Measurements from ENCODE around the gene MRPL24. TPM values are rescaled to one million over a fixed set of nuclear protein-coding genes. Genes with fewer than 3 reads are reported as not detected.
A peak's percentile ranks its signal among the peaks of the same experiment; 100 is the strongest.

MRPL24 gene
- total RNA-seq, 1 experiment from 2014 or later, result 85.3 TPM

- ChIA-PET POLR2A (ENCODE audit: unreplicated experiment) (interaction anchor here (0.5 to 1.2 kb wide), 8 partner anchors 13 to 38 kb away, joined by 3 to 12 read pairs (median 4); partner anchors contain the start of genes CRABP2, ISG20L2 and METTL25B), CTCF (interaction anchor here (0.5 to 6.3 kb wide), 12 partner anchors 12 to 237 kb away, joined by 3 to 109 read pairs (median 7); partner anchors contain the start of genes CRABP2, ISG20L2, METTL25B and PRCC)
- TF ChIP-seq EZH2 (IDR thresholded peaks at IDR 0.05; ENCODE audit: low read depth), result no peak
- TF ChIP-seq, protein P1, sequence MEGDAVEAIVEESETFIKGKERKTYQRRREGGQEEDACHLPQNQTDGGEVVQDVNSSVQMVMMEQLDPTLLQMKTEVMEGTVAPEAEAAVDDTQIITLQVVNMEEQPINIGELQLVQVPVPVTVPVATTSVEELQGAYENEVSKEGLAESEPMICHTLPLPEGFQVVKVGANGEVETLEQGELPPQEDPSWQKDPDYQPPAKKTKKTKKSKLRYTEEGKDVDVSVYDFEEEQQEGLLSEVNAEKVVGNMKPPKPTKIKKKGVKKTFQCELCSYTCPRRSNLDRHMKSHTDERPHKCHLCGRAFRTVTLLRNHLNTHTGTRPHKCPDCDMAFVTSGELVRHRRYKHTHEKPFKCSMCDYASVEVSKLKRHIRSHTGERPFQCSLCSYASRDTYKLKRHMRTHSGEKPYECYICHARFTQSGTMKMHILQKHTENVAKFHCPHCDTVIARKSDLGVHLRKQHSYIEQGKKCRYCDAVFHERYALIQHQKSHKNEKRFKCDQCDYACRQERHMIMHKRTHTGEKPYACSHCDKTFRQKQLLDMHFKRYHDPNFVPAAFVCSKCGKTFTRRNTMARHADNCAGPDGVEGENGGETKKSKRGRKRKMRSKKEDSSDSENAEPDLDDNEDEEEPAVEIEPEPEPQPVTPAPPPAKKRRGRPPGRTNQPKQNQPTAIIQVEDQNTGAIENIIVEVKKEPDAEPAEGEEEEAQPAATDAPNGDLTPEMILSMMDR (conservative IDR thresholded peaks at IDR 0.05), result no peak
- intact Hi-C loops (cut with micrococcal nuclease; ENCODE audit: unreplicated experiment), result loop anchor here (1.0 to 10.0 kb wide), 9 partner anchors 16 to 445 kb away; partner anchors contain the start of genes ETV3, INSRR, MEF2D and PRCC
- peaks cover 59% of the 10 kb centered on the region for H3F3A ChIP-seq (ENCODE audit: insufficient read depth, low read depth)
- DNase-seq, result no peak
- H3K27ac ChIP-seq, result peak overlapping the region; percentile 94; the same call in 1 of the 2 replicates
- H3K9me3 ChIP-seq (ENCODE audit: insufficient read depth, low read depth), result no peaks in the 10 kb centered on the region
- peak overlapping the region; percentile 95 for H3K4me2 ChIP-seq
- no peaks in the 10 kb centered on the region for H3K79me2 ChIP-seq (ENCODE audit: low read depth)
- H4K20me1 ChIP-seq (ENCODE audit: insufficient read depth), result no peaks in the 10 kb centered on the region
- H3K27me3 ChIP-seq (ENCODE audit: insufficient read depth, low read depth), result no peaks in the 10 kb centered on the region
- H3K9me2 ChIP-seq (ENCODE audit: insufficient read depth), result no peaks in the 10 kb centered on the region
- BruUV-seq (replicated peaks), result no TSS peak
- H3K36me3 ChIP-seq (ENCODE audit: low read depth), result no peaks in the 10 kb centered on the region
- peaks cover 81% of the 10 kb centered on the region for H3K4me1 ChIP-seq (replicated peaks; ENCODE audit: insufficient read depth)
- no peak overlapping the region for H3K4me3 ChIP-seq
- H2AFZ ChIP-seq, result no peak overlapping the region
Observed at GRCh38 chr1:156689953-156690674, 50.8 kb downstream of the MRPL24 start.

- ChIA-PET CTCF (interaction anchor here (0.5 to 6.3 kb wide), 14 partner anchors 12 to 237 kb away, joined by 3 to 109 read pairs (median 9); partner anchors contain the start of genes CRABP2, ISG20L2, METTL25B and PRCC), POLR2A (ENCODE audit: unreplicated experiment) (interaction anchor here (0.5 to 1.2 kb wide), 7 partner anchors 12 to 58 kb away, joined by 3 to 12 read pairs (median 4); partner anchors contain the start of genes CRABP2, ISG20L2 and METTL25B)
- H3K9me3 ChIP-seq (ENCODE audit: insufficient read depth, low read depth), result no peaks in the 10 kb centered on the region
- intact Hi-C loops (cut with micrococcal nuclease; ENCODE audit: unreplicated experiment), result loop anchor here (1.0 to 2.0 kb wide), 6 partner anchors 17 to 238 kb away; partner anchors contain the start of gene INSRR
- H2AFZ ChIP-seq, result peak overlapping the region; percentile 85
- H3K36me3 ChIP-seq (ENCODE audit: low read depth), result no peaks in the 10 kb centered on the region
- peaks cover 58% of the 10 kb centered on the region for H3F3A ChIP-seq (ENCODE audit: insufficient read depth, low read depth)
- no peaks in the 10 kb centered on the region for H3K27me3 ChIP-seq (ENCODE audit: insufficient read depth, low read depth)
- peaks cover 82% of the 10 kb centered on the region for H3K4me1 ChIP-seq (replicated peaks; ENCODE audit: insufficient read depth)
- peak overlapping the region; percentile 95 for H3K4me2 ChIP-seq
- H4K20me1 ChIP-seq (ENCODE audit: insufficient read depth), result no peaks in the 10 kb centered on the region
- no peak for TF ChIP-seq EZH2 (IDR thresholded peaks at IDR 0.05; ENCODE audit: low read depth)
- TF ChIP-seq, protein P1 (conservative IDR thresholded peaks at IDR 0.05), result peak; percentile 95
- no peaks in the 10 kb centered on the region for H3K9me2 ChIP-seq (ENCODE audit: insufficient read depth)
- H3K79me2 ChIP-seq (ENCODE audit: low read depth), result no peaks in the 10 kb centered on the region
- BruUV-seq (replicated peaks), result no TSS peak
- no peak overlapping the region for H3K27ac ChIP-seq
- H3K4me3 ChIP-seq, result peak overlapping the region; percentile 48; the same call in 1 of the 2 replicates
- peak; percentile 72 to 84 for DNase-seq
Observed at GRCh38 chr1:156689035-156689952, 51.6 kb downstream of the MRPL24 start.

Other genes starting within 250 kb of the MRPL24 start
- 25.5 and 33.5 TPM in 2 replicates for gene MEF2D, start 240.3 kb downstream of the MRPL24 start, total RNA-seq (2021)
- 63.1 and 63.4 TPM in 2 replicates for gene IQGAP3, start 168.5 kb downstream of the MRPL24 start, total RNA-seq (2021)
- gene TTC24, start 161.4 kb downstream of the MRPL24 start, total RNA-seq (2021), result not detected in 2 replicates
- gene NAXE, start 149.3 kb downstream of the MRPL24 start, total RNA-seq (2021), result 83.9 and 90.3 TPM in 2 replicates
- gene GPATCH4, start 139.6 kb downstream of the MRPL24 start, total RNA-seq (2021), result 17.5 and 17.6 TPM in 2 replicates
- 0.58 TPM in 1 of 2 replicates, not detected in the other for gene HAPLN2, start 121.7 kb downstream of the MRPL24 start, total RNA-seq (2021)
- not detected in 2 replicates for gene BCAN, start 99.0 kb downstream of the MRPL24 start, total RNA-seq (2021)
- 6.8 and 7.0 TPM in 2 replicates for gene NES, start 63.7 kb downstream of the MRPL24 start, total RNA-seq (2021)
- gene CRABP2, start 35.5 kb downstream of the MRPL24 start, total RNA-seq (2021), result 142 and 286 TPM in 2 replicates
- gene METTL25B, start 12.6 kb downstream of the MRPL24 start, total RNA-seq (2021), result 51.0 and 77.7 TPM in 2 replicates
- gene ISG20L2, start 12.3 kb downstream of the MRPL24 start, total RNA-seq (2021), result 25.4 and 33.2 TPM in 2 replicates
- gene HDGF, start 10.6 kb upstream of the MRPL24 start, total RNA-seq (2021), result 472 and 498 TPM in 2 replicates
- 47.8 and 56.6 TPM in 2 replicates for gene PRCC, start 26.4 kb upstream of the MRPL24 start, total RNA-seq (2021)
- 4.0 and 5.8 TPM in 2 replicates for gene SH2D2A, start 75.8 kb upstream of the MRPL24 start, total RNA-seq (2021)
- gene INSRR, start 118.0 kb upstream of the MRPL24 start, total RNA-seq (2021), result not detected in 2 replicates
- gene NTRK1, start 119.8 kb upstream of the MRPL24 start, total RNA-seq (2021), result not detected in 2 replicates
- gene PEAR1, start 152.6 kb upstream of the MRPL24 start, total RNA-seq (2021), result 9.8 and 12.2 TPM in 2 replicates
- not detected in 2 replicates for gene LRRC71, start 179.5 kb upstream of the MRPL24 start, total RNA-seq (2021)

Measured in PC-9 (cell line).